Neuron (in vitro differentiated cells): ENCODE data around the gene P4HA2.

Experiments
- H2AFZ ChIP-seq: one replicate; pipeline ENCODE4 v1.6.1; 2013; ENCODE audit warnings: low read depth, mild to moderate bottlenecking, inconsistent platforms, low read length, moderate library complexity
- H3K27me3 ChIP-seq: one replicate; pipeline ENCODE4 v1.6.1; 2013; ENCODE audit warnings: low read length; ENCODE audit not compliant: insufficient read depth
- H3K36me3 ChIP-seq: one replicate; pipeline ENCODE4 v1.6.1; 2013; ENCODE audit warnings: low read length; ENCODE audit not compliant: insufficient read depth
- H3K4me1 ChIP-seq: one replicate; pipeline ENCODE4 v1.6.1; 2013; ENCODE audit warnings: low read length; ENCODE audit not compliant: insufficient read depth
- H3K4me3 ChIP-seq: 2 replicates; pipeline ENCODE4 v1.5.1; 2013; ENCODE audit warnings: mild to moderate bottlenecking, low read length, moderate library complexity
- H3K9me3 ChIP-seq: one replicate; pipeline ENCODE4 v1.6.1; 2013; ENCODE audit warnings: low read length

Gene P4HA2

DNA sequence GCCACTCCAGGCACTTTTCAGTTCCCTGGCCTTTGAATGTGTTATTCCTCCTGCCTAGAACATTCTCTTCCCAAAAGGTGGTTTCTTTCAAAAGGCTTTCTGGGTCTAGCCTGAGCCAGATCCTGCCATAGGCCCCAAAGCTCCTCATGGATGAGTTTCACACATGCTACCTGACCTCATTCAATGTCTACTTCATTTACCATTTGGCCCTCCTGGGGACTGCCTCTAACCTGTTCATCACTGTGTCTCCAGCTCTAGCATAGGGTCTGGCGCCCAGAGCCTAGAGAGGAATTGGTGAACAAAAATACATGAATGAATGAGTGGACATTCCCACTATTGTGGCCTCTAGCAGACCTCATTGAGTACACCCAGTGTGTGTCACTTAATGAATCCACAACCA is 5.4 kb upstream of the P4HA2 start:
- no peaks in the 10 kb centered on the region for H3K36me3 ChIP-seq
- peaks cover 18% of the 10 kb centered on the region for H3K27me3 ChIP-seq
- no peak overlapping the region for H2AFZ ChIP-seq
- H3K4me3 ChIP-seq = no peak overlapping the region
- H3K9me3 ChIP-seq = no peaks in the 10 kb centered on the region
- no peaks in the 10 kb centered on the region for H3K4me1 ChIP-seq

DNA sequence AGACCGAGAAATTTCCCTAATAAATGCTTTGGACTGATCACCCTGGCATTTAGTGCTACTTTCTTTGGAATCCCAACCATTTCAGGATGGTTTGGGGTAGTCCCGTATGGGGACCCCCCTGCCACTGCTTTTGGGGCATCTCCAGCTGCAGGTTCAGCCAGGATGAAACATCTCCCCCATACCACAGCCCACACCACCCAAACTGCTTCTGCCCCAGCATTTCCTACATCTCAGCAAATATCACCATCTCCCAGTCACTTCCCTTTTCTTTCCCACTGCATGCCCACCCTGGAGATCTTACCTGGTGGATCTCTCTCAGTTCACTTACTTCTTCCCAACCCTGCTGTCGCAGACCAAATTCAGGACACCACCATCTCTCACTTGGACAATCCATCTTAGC is 4.8 kb upstream of the P4HA2 start:
- Histone ChIP-seq H3K4me3 (no peak overlapping the region), H2AFZ (no peak overlapping the region), H3K4me1 (no peaks in the 10 kb centered on the region), H3K9me3 (no peaks in the 10 kb centered on the region), H3K27me3 (peaks cover 18% of the 10 kb centered on the region), H3K36me3 (no peaks in the 10 kb centered on the region)

DNA sequence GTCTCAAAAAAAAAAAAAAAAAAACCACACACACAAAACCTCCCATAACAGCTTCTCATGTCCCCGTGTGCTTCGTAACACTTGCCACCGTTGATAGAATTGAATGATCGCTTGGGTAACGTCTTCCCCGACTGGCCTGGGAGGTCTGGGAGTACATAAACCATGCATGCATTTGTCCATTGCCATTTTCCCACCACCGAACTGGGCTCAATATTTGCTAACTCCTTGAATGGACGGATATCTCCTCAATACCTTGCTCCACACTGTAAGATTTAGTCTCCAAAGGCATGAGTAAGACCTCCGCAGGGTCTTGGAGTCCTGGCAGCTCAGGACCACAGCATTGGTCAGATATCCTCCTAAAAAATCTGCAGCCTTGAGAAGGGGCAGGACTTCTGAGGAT is 3.2 kb upstream of the P4HA2 start:
- no peaks in the 10 kb centered on the region for H3K9me3 ChIP-seq
- peaks cover 32% of the 10 kb centered on the region for H3K27me3 ChIP-seq
- H3K4me1 ChIP-seq = peaks cover 6% of the 10 kb centered on the region
- no peak overlapping the region for H2AFZ ChIP-seq
- no peaks in the 10 kb centered on the region for H3K36me3 ChIP-seq
- no peak overlapping the region for H3K4me3 ChIP-seq

DNA sequence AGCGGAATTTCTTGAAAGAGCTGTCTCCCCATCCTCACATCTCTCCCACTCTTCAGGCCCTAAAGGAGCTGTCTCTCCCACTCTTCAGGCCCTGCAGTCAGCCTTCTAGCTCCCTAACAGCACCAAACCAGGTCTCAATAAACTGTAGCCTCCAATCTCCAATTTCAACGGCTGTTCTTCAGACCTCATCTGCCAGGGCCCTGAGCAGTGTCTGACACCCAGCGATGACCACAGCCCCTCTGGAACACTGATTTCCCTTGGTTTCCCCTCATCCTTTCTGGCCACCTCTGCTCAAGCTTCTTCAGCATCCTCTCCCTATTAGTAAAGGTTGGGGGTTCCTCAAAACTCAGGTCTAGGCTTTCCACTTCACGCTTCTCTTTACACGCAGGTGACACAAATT is 1.6 kb upstream of the P4HA2 start:
- H3K27me3 ChIP-seq = peaks cover 48% of the 10 kb centered on the region
- peaks cover 6% of the 10 kb centered on the region for H3K4me1 ChIP-seq
- no peak overlapping the region for H2AFZ ChIP-seq
- no peaks in the 10 kb centered on the region for H3K9me3 ChIP-seq
- no peaks in the 10 kb centered on the region for H3K36me3 ChIP-seq
- no peak overlapping the region for H3K4me3 ChIP-seq

DNA sequence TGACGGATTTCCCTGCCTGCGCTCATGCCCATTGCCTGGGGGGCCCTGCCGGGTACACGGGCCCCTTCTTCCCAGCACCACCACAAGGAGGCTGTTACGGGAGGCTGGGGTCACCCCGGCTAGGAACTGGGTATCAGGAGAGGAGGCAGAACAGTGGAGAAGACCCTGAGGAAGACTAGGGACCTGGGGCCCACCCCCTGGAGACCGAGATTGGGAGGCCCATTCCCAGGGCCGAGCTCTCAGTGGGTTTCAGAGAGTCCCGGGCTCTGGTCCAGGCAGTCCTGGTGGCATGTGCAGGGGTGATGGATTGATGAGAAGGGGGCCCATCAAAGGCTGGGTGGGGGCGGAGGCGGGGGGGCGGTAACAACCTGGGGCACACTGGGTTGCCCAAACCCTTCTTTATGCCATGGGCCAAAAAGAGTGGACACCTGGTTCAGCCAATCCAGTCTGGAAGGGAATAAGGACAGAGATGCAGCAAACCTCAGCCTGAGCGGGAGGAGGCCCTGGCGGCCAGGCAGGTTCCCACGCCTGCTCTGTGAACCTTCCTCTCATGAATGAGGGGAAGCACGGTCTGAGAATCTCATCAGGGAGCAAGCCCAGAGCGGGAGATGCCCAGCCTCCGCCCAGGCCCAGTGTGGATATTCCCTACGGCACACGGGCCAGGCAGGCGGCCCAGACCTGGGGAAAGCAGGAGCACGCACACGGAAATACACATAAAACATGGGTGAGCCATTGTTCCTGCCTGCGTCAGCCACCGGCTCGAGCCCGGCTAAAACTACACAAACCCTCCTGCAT is 785 bp upstream of the P4HA2 start:
- Histone ChIP-seq H3K4me3 (peak overlapping the region; percentile 54), H3K27me3 (peaks cover 48% of the 10 kb centered on the region), H3K9me3 (no peaks in the 10 kb centered on the region), H3K4me1 (peaks cover 6% of the 10 kb centered on the region), H3K36me3 (no peaks in the 10 kb centered on the region), H2AFZ (peak overlapping the region; percentile 100)

DNA sequence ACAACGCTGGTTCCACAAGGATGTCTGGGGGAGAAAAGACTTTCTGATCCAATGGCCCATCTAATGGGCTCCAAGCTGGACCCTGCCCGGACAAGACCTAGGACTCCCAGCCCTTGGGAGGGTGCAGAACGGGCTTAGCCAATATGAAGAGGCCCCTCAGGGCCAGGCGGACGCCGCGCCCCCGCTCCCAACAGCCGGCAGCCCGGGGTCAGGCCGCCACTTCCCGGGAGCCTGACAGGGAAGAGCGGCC is 493 bp downstream of the P4HA2 start:
- peaks cover 6% of the 10 kb centered on the region for H3K4me1 ChIP-seq
- H2AFZ ChIP-seq = peak overlapping the region; percentile 100
- peak overlapping the region; percentile 54 for H3K4me3 ChIP-seq
- no peaks in the 10 kb centered on the region for H3K36me3 ChIP-seq
- no peaks in the 10 kb centered on the region for H3K9me3 ChIP-seq
- H3K27me3 ChIP-seq = peaks cover 45% of the 10 kb centered on the region

DNA sequence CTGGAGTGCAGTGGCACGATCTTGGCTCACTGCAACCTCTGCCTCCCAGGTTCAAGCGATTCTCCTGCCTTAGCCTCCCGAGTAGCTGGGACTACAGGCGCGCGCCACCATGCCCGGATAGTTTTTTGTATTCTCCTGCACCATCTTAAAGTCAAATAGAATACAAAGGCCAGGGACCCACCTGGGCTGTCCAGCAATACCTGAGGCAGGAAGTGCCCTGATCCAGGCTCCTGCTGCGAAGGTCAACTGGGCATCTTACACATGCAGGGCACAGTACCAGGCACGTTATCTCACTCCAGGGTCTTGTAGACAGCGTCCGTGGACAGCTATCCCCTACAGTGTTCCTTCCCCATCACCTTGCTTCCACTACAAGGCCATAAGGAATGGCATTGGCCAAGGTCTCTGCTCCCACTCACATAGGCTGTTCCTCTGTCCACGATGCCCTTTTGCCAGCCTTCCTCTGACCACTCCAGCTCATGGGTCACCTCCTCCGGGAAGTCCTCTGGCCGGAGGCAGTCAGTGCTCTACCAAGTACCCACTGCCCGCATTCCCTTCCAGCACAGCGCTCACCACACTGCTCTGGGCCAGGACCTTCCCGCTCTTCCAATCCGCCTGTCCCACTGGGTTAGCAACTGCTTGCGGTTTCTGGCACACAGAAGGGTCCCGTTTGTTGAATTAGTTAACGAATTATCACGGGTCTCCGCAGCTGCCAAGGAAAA is 978 bp downstream of the P4HA2 start:
- Histone ChIP-seq H3K4me3 (peak overlapping the region; percentile 54), H3K36me3 (no peaks in the 10 kb centered on the region), H3K9me3 (no peaks in the 10 kb centered on the region), H3K4me1 (peaks cover 6% of the 10 kb centered on the region), H2AFZ (peak overlapping the region; percentile 100), H3K27me3 (peaks cover 49% of the 10 kb centered on the region)

DNA sequence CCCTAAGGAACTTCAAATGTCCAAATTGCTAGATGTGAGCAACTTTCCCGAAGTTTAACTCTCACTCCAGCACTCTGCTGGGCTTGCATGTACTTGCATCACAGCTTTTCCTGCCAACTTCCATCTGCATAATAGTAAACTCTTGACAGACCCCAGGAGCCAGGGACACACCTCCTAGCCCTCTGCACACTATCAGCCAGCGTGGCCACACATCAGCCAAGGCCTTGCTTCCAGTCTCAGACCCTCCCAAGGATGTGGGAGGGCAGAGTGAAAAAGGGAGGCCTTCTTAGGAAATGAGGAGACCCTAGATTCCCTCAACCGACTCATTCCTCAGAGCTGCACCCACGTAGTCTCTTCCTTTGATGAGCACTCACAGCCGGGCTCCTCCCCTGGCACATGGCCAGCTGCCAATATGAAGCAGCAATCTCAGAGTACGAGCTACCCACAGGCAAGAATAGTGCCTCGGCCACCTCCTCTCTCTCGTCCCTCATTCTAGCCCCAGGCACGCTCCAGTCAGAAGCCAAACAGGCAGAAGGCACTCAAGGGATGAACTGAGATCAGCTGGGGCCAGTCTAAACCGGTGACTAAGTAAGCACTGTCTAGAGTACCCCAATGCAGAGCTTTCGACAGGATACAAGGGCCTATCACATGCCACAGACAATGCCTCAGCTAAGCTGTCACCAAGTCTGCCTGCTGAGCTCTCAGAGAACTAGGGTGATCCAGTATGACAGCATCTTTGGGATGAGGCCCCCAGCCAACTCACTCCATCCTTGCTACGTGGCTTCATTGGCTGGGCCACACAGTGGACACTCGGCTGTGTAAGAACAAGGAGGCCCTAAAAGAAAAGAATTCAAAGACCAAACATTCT is 2.3 kb downstream of the P4HA2 start:
- peaks cover 47% of the 10 kb centered on the region for H3K27me3 ChIP-seq
- H3K36me3 ChIP-seq = no peaks in the 10 kb centered on the region
- peaks cover 6% of the 10 kb centered on the region for H3K4me1 ChIP-seq
- H2AFZ ChIP-seq = no peak overlapping the region
- no peak overlapping the region for H3K4me3 ChIP-seq
- no peaks in the 10 kb centered on the region for H3K9me3 ChIP-seq

DNA sequence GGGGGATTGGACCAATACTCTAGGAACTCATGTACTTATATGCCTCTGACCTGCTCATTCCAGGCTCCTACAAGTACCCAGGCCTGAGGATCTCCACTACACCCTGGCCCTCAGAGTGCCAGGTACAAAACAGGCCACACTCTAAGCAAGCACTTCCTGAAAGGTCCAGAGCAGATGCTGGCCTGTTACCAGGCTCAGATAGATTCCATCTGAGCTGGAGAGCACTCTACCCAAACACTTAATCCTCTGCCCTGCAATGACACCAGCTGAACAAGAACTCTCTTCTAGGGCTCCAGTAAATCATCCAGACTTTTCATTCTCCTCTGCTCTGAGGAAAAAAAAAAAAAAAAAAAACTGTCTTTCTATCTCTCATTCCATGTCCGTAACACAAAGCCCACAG is 2.9 kb downstream of the P4HA2 start:
- Histone ChIP-seq H3K27me3 (peaks cover 46% of the 10 kb centered on the region), H3K9me3 (no peaks in the 10 kb centered on the region), H3K4me3 (no peak overlapping the region), H3K36me3 (no peaks in the 10 kb centered on the region), H2AFZ (no peak overlapping the region), H3K4me1 (peaks cover 6% of the 10 kb centered on the region)

DNA sequence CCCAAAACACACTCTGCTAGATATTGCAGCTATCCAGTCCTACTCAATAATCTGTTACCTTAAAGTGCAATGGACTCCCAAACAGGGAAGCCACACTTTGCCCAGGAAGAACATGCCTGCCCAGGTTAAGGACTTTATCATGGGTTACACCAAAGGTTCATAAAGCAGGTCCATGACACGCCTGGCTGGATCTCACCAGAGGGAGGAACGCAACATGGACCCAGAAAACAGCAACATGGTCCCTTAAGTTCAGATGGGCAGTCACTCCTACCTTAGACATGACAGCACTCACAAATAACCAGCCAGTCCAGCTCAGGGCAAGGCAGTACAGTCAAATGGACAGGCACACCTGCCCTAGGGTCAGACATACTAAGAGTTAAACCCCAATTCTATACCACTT is 3.8 kb downstream of the P4HA2 start:
- Histone ChIP-seq H3K36me3 (no peaks in the 10 kb centered on the region), H3K27me3 (peaks cover 41% of the 10 kb centered on the region), H3K4me1 (peaks cover 6% of the 10 kb centered on the region), H3K9me3 (no peaks in the 10 kb centered on the region), H2AFZ (no peak overlapping the region), H3K4me3 (no peak overlapping the region)

DNA sequence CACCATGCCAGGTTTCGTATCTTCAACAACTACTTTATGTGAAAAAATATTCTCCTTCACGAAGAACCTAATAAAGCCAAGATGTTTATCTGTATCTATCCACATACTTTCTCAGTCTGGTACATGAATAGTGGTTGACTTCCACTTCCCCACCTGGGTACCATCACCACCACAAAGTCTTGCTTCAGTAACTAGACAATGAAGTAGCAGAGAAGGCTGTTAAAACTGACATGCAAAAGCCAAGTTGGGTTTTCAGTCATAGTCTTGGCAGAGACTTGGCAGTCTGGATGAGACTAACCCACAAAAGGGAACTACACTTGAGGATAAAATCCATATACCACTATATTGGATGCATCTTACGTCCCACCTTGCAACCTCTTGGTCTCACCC is 5.0 kb downstream of the P4HA2 start:
- Histone ChIP-seq H3K27me3 (peaks cover 46% of the 10 kb centered on the region), H3K4me3 (no peak overlapping the region), H2AFZ (no peak overlapping the region), H3K4me1 (peaks cover 6% of the 10 kb centered on the region), H3K9me3 (no peaks in the 10 kb centered on the region), H3K36me3 (no peaks in the 10 kb centered on the region)

DNA sequence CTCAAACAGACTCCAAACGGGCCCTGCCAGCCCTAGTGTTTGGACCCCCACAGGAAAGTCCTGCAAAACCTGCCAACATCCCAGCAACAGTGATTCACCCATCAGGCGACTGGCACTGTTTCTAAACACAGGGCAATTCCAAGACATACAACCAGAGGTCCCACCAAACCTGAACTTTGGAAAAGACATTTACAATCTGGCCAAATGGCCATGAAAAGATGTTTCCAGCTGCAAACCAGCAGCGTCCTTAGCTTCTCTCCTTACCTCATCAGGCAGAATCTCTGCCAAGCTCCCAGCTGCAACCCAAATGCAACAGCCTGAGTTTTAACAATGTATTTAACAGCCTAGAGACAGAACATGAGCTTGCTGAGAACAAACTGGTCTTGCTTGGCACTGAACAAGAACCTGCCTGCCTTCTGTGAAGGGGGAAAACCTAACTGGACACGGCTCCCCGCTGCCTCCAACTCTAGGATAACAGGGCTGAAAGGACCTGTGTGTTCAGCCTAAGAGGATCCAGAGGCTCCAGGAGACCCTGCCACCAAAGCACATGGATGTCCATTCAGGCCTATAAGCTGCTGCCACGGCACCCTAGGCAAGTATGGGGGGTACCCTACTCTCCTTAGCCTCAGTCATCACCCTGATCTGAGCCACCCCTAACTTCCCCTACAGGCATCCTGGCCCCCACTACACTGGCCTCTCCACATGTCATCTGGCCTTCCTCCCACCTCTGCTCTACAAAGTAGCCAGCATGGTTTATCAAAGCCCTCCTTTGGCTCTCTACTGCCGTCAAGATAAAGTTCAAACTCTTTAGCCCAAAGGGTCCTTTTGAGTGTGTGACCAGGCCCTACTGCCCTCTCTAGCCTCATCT is 5.6 kb downstream of the P4HA2 start:
- H3K27me3 ChIP-seq = peaks cover 42% of the 10 kb centered on the region
- H3K4me3 ChIP-seq = no peak overlapping the region
- H3K4me1 ChIP-seq = peaks cover 2% of the 10 kb centered on the region
- H3K9me3 ChIP-seq = no peaks in the 10 kb centered on the region
- no peaks in the 10 kb centered on the region for H3K36me3 ChIP-seq
- H2AFZ ChIP-seq = no peak overlapping the region
